ENCODE results near the gene FIP1L1. TPM values are rescaled to one million over a fixed set of nuclear protein-coding genes. Genes with fewer than 3 reads are reported as not detected.

FIP1L1 gene
- total and polyA plus RNA-seq, 10 donors = 32.4 to 87.0 (median 59.9) TPM

- H3K27ac ChIP-seq = no peak overlapping the region
- no peak for DNase-seq
- intact Hi-C loops (cut with DNase I; ENCODE audit: low total_unique reads) = no loop called here
- no peaks in the 10 kb centered on the region for H3K36me3 ChIP-seq
- no peaks in the 10 kb centered on the region for H3K9me3 ChIP-seq
- 69 to 100% (median 92%) methylated on average over 1 of the region's 1 CpG for WGBS, 5 donors
- no peak overlapping the region for H3K4me3 ChIP-seq
- peaks cover 0 to 2% (median 0%) of the 10 kb centered on the region in 7 donors for H3K27me3 ChIP-seq (replicated peaks in 1 of 7)
- no peaks in the 10 kb centered on the region for H3K4me1 ChIP-seq
- TF ChIP-seq POLR2AphosphoS5 (IDR thresholded peaks at IDR 0.05) (no peak), POLR2A (IDR thresholded peaks at IDR 0.05) (no peak)
- TF ChIP-seq, protein P1, sequence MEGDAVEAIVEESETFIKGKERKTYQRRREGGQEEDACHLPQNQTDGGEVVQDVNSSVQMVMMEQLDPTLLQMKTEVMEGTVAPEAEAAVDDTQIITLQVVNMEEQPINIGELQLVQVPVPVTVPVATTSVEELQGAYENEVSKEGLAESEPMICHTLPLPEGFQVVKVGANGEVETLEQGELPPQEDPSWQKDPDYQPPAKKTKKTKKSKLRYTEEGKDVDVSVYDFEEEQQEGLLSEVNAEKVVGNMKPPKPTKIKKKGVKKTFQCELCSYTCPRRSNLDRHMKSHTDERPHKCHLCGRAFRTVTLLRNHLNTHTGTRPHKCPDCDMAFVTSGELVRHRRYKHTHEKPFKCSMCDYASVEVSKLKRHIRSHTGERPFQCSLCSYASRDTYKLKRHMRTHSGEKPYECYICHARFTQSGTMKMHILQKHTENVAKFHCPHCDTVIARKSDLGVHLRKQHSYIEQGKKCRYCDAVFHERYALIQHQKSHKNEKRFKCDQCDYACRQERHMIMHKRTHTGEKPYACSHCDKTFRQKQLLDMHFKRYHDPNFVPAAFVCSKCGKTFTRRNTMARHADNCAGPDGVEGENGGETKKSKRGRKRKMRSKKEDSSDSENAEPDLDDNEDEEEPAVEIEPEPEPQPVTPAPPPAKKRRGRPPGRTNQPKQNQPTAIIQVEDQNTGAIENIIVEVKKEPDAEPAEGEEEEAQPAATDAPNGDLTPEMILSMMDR (IDR thresholded peaks at IDR 0.05 in 8 of 11, conservative IDR thresholded peaks at IDR 0.05 in 3 of 11) = no peak
These were observed 105.8 kb downstream of the FIP1L1 start for GRCh38 chr4:53483250-53483649.

DNA sequence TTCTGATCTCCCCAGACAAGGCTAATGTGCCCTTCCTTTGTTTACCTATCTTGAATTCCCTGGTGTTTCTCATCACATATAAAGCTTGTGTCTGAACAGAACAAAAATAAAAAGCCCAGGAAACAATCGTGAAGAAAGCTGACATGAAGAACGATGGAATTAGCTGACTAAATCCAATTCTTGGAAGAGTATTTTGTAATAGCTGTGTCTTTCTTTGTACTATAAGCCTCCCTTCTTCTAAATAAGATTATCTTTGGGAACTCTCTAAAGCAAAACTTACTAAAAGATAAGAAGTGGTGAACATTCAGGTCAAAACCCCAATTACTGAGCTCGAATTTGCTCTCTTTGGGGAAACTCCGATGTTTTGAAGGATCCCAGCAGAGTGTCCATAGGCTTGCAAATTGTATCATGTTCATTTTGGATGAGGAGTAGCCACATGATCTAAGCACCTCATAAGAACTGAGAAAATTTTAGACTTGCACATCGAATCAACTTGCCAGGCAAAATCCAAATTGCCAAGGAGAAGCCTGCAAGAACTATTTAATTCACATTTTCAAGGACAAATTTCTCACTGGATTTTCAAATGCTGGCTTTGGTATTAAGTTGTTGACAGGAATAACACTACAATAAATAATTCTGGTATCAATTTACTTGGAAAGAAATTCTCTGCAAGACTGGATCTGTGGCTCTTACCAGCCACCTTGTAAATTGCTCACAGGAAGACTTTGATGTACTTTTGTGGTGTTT is 107.6 kb downstream of the FIP1L1 start:
- WGBS, 5 donors = 62 to 90% (median 75%) methylated on average over 5 of the region's 5 CpGs
- DNase-seq = no peak
- intact Hi-C loops (cut with DNase I; ENCODE audit: low total_unique reads) = no loop called here
- H3K4me3 ChIP-seq = no peak overlapping the region
- H3K27ac ChIP-seq = no peak overlapping the region
- peaks cover 0 to 6% (median 0%) of the 10 kb centered on the region in 7 donors for H3K27me3 ChIP-seq (replicated peaks in 1 of 7)
- H3K9me3 ChIP-seq = no peaks in the 10 kb centered on the region
- no peaks in the 10 kb centered on the region for H3K4me1 ChIP-seq
- no peaks in the 10 kb centered on the region for H3K36me3 ChIP-seq
- TF ChIP-seq, protein P1 (IDR thresholded peaks at IDR 0.05 in 8 of 11, conservative IDR thresholded peaks at IDR 0.05 in 3 of 11) = no peak
- TF ChIP-seq POLR2A (IDR thresholded peaks at IDR 0.05) = no peak
- no peak for TF ChIP-seq POLR2AphosphoS5 (IDR thresholded peaks at IDR 0.05)

DNA sequence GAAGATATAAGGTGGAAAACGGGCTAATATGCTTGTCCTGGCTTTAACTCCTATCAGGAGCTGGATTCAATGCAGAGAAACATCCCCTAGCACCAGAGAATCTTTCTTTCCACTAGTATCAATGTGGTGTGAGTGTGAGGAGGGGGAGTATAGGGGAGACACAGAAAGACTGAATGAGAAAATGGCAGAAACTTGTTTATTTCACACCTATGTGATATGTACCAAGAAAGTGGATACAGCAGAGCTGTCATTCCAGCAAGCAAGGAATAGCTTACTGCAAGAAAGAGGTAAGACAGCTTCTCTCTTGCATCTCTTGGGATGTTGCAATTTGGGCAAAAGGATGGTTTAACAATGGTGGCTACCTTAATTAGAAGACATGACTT is 108.2 kb downstream of the FIP1L1 start:
- Histone ChIP-seq H3K4me3 (no peak overlapping the region), H3K36me3 (no peaks in the 10 kb centered on the region), H3K4me1 (no peaks in the 10 kb centered on the region), H3K27me3 (replicated peaks in 1 of 7) (peaks cover 0 to 6% (median 0%) of the 10 kb centered on the region in 7 donors), H3K27ac (no peak overlapping the region), H3K9me3 (no peaks in the 10 kb centered on the region)
- intact Hi-C loops (cut with DNase I; ENCODE audit: low total_unique reads) = no loop called here
- no peak for DNase-seq
- 58 to 68% (median 64%) methylated on average over 1 of the region's 1 CpG for WGBS, 5 donors
- no peak for TF ChIP-seq POLR2AphosphoS5 (IDR thresholded peaks at IDR 0.05)
- TF ChIP-seq, protein P1 (IDR thresholded peaks at IDR 0.05 in 8 of 11, conservative IDR thresholded peaks at IDR 0.05 in 3 of 11) = no peak
- TF ChIP-seq POLR2A (IDR thresholded peaks at IDR 0.05) = no peak

DNA sequence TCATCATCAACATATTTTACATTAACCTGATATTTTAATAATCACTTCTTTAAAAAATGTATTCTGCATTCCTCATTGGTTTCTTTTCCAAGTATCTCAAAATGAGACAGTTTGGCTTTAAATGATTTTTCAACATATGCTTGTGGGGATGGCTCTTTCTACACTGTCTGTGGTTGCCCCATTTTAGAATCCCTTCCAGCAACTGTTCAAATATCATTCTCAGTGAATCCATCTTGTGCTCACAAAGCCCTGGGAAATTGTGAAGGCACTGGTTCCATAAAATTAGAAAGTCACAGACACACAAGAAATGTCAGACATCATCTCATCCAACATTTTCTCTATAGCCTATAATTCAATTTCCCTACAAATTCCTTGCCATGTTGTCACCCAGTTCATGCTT is 110.3 kb downstream of the FIP1L1 start:
- Histone ChIP-seq H3K9me3 (no peaks in the 10 kb centered on the region), H3K4me3 (no peak overlapping the region), H3K27me3 (replicated peaks in 1 of 7) (peaks cover 0 to 6% (median 0%) of the 10 kb centered on the region in 7 donors), H3K4me1 (no peaks in the 10 kb centered on the region), H3K27ac (no peak overlapping the region), H3K36me3 (no peaks in the 10 kb centered on the region)
- intact Hi-C loops (cut with DNase I; ENCODE audit: low total_unique reads) = no loop called here
- no peak for DNase-seq
- no peak for TF ChIP-seq POLR2A (IDR thresholded peaks at IDR 0.05)
- TF ChIP-seq POLR2AphosphoS5 (IDR thresholded peaks at IDR 0.05) = no peak
- TF ChIP-seq, protein P1 (IDR thresholded peaks at IDR 0.05 in 8 of 11, conservative IDR thresholded peaks at IDR 0.05 in 3 of 11) = no peak
